Right lobe of liver (tissue), 6 donors: ENCODE measurements around the gene ARHGAP32. TPM values are rescaled to one million over a fixed set of nuclear protein-coding genes. Genes with fewer than 3 reads are reported as not detected.

Experiments
- ATAC-seq, 4 donors: fragments of 200-7000 bp; cut with Tn5 transposase; one replicate each; pipeline ENCODE4 v1.9.1; 2020; ENCODE audit warnings: mild to moderate bottlenecking in 4 of 4, moderate library complexity in 4 of 4
- DNase-seq, 3 donors: peaks; one replicate each; pipeline ENCODE4 v3.0.0-alpha.2; 2020
- H3K27ac ChIP-seq, 3 donors: fragments of 200-600 bp; one replicate each; pipeline ENCODE4 v1.8.0; 2022
- H3K27me3 ChIP-seq, 2 donors: fragments of 200-600 bp; one replicate each; pipeline ENCODE4 v1.8.0; 2022
- H3K36me3 ChIP-seq, 4 donors: fragments of 200-600 bp; sonication (generic) in 1 of 4; one replicate each; pipeline versions ENCODE4 v1.5.1 to v1.8.0; 2017 to 2022; ENCODE audit warnings: control low read depth in 1 of 4
- H3K4me1 ChIP-seq, 4 donors: fragments of 200-600 bp; sonication (generic) in 1 of 4; one replicate each; pipeline versions ENCODE4 v1.5.1 to v1.8.0; 2017 to 2022; ENCODE audit warnings: control low read depth in 1 of 4
- H3K4me3 ChIP-seq, 3 donors: fragments of 200-600 bp; one replicate each; pipeline ENCODE4 v1.8.0; 2022
- H3K9me3 ChIP-seq, 4 donors: fragments of 200-600 bp; sonication (generic) in 1 of 4; one replicate each; pipeline versions ENCODE4 v1.5.1 to v1.8.0; 2017 to 2022; ENCODE audit warnings: control low read depth in 1 of 4
- CTCF ChIP-seq, 4 donors: fragments of 200-600 bp in 3 of 4; fragments of 450-650 bp in 1 of 4; IDR thresholded peaks; one replicate each; pipeline versions ENCODE4 v1.5.1 to v1.8.0; 2016 to 2022; ENCODE audit warnings: antibody characterized with exemption in 4 of 4, mild to moderate bottlenecking in 2 of 4
- POLR2A ChIP-seq: fragments of 450-650 bp; IDR thresholded peaks from one replicate; pipeline ENCODE4 v1.6.1; 2017; ENCODE audit warnings: antibody characterized with exemption, mild to moderate bottlenecking
- WGBS: methylation state at CpG from one replicate; pipeline ENCODE4 v1.1.6; 2018; ENCODE audit warnings: low coverage, low lambda C conversion rate; ENCODE audit not compliant: insufficient coverage; ENCODE audit errors: missing lambda C conversion rate; 5-methylcytosine and 5-hydroxymethylcytosine counted together
- intact Hi-C, 2 donors: fragments of 100-400 bp; cut with DNase I; formaldehyde crosslinking; loops; one replicate each; pipeline versions ENCODE4 v1.11.2 to v1.14.1; 2022
- total RNA-seq, 6 experiments: library from RNA; depleted of rRNA in 2 of 6; stranded (reverse); fragments of >200 nt in 2 of 6; fragmentation: NEBNext Ultra II Directional in 3 of 6; extraction: Animal tissue kit (Norgen Biotek cat#: 25700) in 3 of 6; gene quantifications; one replicate each; pipeline versions ENCODE4 v1.1.0 to v1.2.4, GENCODE V29; 2016 to 2023
- donor health status: DM: no; HTN: yes; CAD: no.
- donor health status: DM: no; HTN: no; CAD: no.
- donor health status: DM: no; HTN: no; CAD: no.
- donor health status: DM: no; HTN: yes; CAD: no.
- donor health status: DM: no; HTN: yes; CAD: no.

Gene ARHGAP32
- total RNA-seq, 6 experiments from 2014 or later: 5.0 to 12.3 (median 10.0) TPM

GRCh38 chr11:129102756-129103155 is 89.4 kb downstream of the ARHGAP32 start:
- no peaks in the 10 kb centered on the region for H3K4me1 ChIP-seq
- ATAC-seq: no peak
- peaks cover 0 to 4% (median 0%) of the 10 kb centered on the region in 4 donors for H3K9me3 ChIP-seq
- no peaks in the 10 kb centered on the region for H3K36me3 ChIP-seq
- TF ChIP-seq CTCF (IDR thresholded peaks at IDR 0.05): no peak
- TF ChIP-seq POLR2A: no peak
- H3K27me3 ChIP-seq: no peaks in the 10 kb centered on the region
- H3K4me3 ChIP-seq: no peak overlapping the region
- intact Hi-C loops: no loop called here
- WGBS: 100% methylated on average over 1 of the region's 1 CpG
- no peak overlapping the region for H3K27ac ChIP-seq
- DNase-seq: no peak

GRCh38 chr11:129102225-129102624 is 89.9 kb downstream of the ARHGAP32 start:
- no peaks in the 10 kb centered on the region for H3K4me1 ChIP-seq
- ATAC-seq (no peak), DNase-seq (no peak)
- intact Hi-C loops: no loop called here
- no peak overlapping the region for H3K27ac ChIP-seq
- no peaks in the 10 kb centered on the region for H3K36me3 ChIP-seq
- H3K27me3 ChIP-seq: no peaks in the 10 kb centered on the region
- H3K9me3 ChIP-seq: peaks cover 0 to 4% (median 0%) of the 10 kb centered on the region in 4 donors
- H3K4me3 ChIP-seq: no peak overlapping the region
- TF ChIP-seq CTCF (IDR thresholded peaks at IDR 0.05) (no peak), POLR2A (no peak)

- no peaks in the 10 kb centered on the region for H3K36me3 ChIP-seq
- peaks cover 0 to 4% (median 0%) of the 10 kb centered on the region in 4 donors for H3K9me3 ChIP-seq
- ATAC-seq (no peak), DNase-seq (no peak)
- 82% methylated on average over 2 of the region's 2 CpGs for WGBS
- no peak overlapping the region for H3K4me3 ChIP-seq
- H3K4me1 ChIP-seq: no peaks in the 10 kb centered on the region
- no peak overlapping the region for H3K27ac ChIP-seq
- TF ChIP-seq CTCF (IDR thresholded peaks at IDR 0.05) (no peak), POLR2A (no peak)
- H3K27me3 ChIP-seq: no peaks in the 10 kb centered on the region
- intact Hi-C loops: no loop called here
Observed at GRCh38 chr11:129093283-129093682, 98.8 kb downstream of the ARHGAP32 start.

GRCh38 chr11:129090056-129090455 is 102.1 kb downstream of the ARHGAP32 start:
- no peak for ATAC-seq
- H3K27ac ChIP-seq: no peak overlapping the region

More at GRCh38 chr11:129090056-129090455, 102.1 kb downstream of the ARHGAP32 start:
- TF ChIP-seq POLR2A: no peak
- TF ChIP-seq CTCF (IDR thresholded peaks at IDR 0.05): no peak
- no peaks in the 10 kb centered on the region for H3K4me1 ChIP-seq
- no peaks in the 10 kb centered on the region for H3K36me3 ChIP-seq
- H3K9me3 ChIP-seq: no peaks in the 10 kb centered on the region
- H3K4me3 ChIP-seq: no peak overlapping the region
- intact Hi-C loops: no loop called here
- WGBS: 91% methylated on average over 1 of the region's 1 CpG
- DNase-seq: no peak
- no peaks in the 10 kb centered on the region for H3K27me3 ChIP-seq
